Activated T-helper 2 cell treated with anti-CD3 and anti-CD28 coated beads, Interferon-gamma antibody, Interleukin-2, Interleukin-4, amounts not matched to agents 10 μg/mL and 5 μg/mL and 100 μg/mL, durations not matched to agents 14 hours and 24 hours and 36 hours (primary cell): ENCODE results near the gene GRAP. TPM values are rescaled to one million over a fixed set of nuclear protein-coding genes. Genes with fewer than 3 reads are reported as not detected.

ENCODE experiments used
- DNase-seq: peaks from one replicate; pipeline ENCODE4 v3.0.0; 2021; ENCODE audit warnings: low spot score
- H3K27ac Mint-ChIP-seq: one replicate; pipeline ENCODE4 v1.8.0; 2021; ENCODE audit warnings: mixed read lengths
- H3K27me3 Mint-ChIP-seq: one replicate; pipeline ENCODE4 v1.8.0; 2021; ENCODE audit warnings: low read depth, mixed read lengths
- H3K36me3 Mint-ChIP-seq: one replicate; pipeline ENCODE4 v1.8.0; 2021; ENCODE audit warnings: low read depth, mixed read lengths
- H3K4me1 Mint-ChIP-seq: one replicate; pipeline ENCODE4 v1.8.0; 2021; ENCODE audit warnings: low read depth, mixed read lengths
- H3K4me3 Mint-ChIP-seq: one replicate; pipeline ENCODE4 v1.8.0; 2021; ENCODE audit warnings: low read depth, mild to moderate bottlenecking, moderate library complexity, mixed read lengths
- H3K9me3 Mint-ChIP-seq: one replicate; pipeline ENCODE4 v1.8.0; 2021; ENCODE audit warnings: mixed read lengths
- intact Hi-C: fragments of 100-400 bp; cut with micrococcal nuclease; formaldehyde crosslinking; loops from one replicate; pipeline ENCODE4 v1.15.1; 2023
- total RNA-seq: library from RNA; stranded (reverse); gene quantifications from 2 replicates; pipeline ENCODE4 v1.2.3, GENCODE V29; 2022

Gene GRAP
- total RNA-seq, 1 donor from 2014 or later, result 10.9 TPM

- H3K4me1 Mint-ChIP-seq, result peaks cover 25% of the 10 kb centered on the region
Measured at GRCh38 chr17:19000531-19001325, 46.0 kb downstream of the GRAP start.

GRCh38 chr17:18999911-19000310 lies 46.8 kb downstream of the GRAP start:
- DNase-seq, result no peak
- peaks cover 40% of the 10 kb centered on the region for H3K36me3 Mint-ChIP-seq
- no peak overlapping the region for H3K4me3 Mint-ChIP-seq
- no peak overlapping the region for H3K27ac Mint-ChIP-seq
- peaks cover 10% of the 10 kb centered on the region for H3K9me3 Mint-ChIP-seq
- intact Hi-C loops, result no loop called here
- no peaks in the 10 kb centered on the region for H3K27me3 Mint-ChIP-seq
- H3K4me1 Mint-ChIP-seq, result peaks cover 24% of the 10 kb centered on the region

More at GRCh38 chr17:19000531-19001325, 46.0 kb downstream of the GRAP start:
- no peak for DNase-seq
- intact Hi-C loops, result no loop called here
- Mint-ChIP-seq H3K9me3 (peaks cover 3% of the 10 kb centered on the region), H3K36me3 (peaks cover 33% of the 10 kb centered on the region), H3K27me3 (no peaks in the 10 kb centered on the region), H3K27ac (no peak overlapping the region), H3K4me3 (no peak overlapping the region)

DNA sequence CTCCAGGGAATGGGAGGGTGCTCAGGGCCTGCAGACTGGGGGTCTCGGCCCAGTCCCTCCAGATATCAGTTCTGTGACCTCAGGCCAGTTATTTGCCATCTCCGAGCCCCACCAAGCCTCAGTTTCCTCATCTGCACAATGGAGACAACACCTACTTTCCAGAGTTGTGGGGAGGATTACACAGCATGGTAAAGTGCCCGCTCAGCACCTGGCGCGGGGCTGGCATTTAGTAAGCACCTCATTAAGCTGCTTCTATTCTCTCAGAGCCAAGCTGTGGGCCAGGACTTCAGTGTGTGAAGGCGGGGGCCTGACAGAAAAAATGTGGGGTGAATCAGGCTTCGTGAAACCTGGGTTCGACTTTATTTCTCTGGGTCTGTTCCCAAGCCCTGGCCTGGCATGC lies 47.4 kb downstream of the GRAP start:
- no peak overlapping the region for H3K4me3 Mint-ChIP-seq
- peaks cover 22% of the 10 kb centered on the region for H3K4me1 Mint-ChIP-seq
- H3K9me3 Mint-ChIP-seq, result peaks cover 12% of the 10 kb centered on the region
- H3K36me3 Mint-ChIP-seq, result peaks cover 42% of the 10 kb centered on the region
- H3K27ac Mint-ChIP-seq, result no peak overlapping the region
- no peaks in the 10 kb centered on the region for H3K27me3 Mint-ChIP-seq
- intact Hi-C loops, result no loop called here
- DNase-seq, result no peak

DNA sequence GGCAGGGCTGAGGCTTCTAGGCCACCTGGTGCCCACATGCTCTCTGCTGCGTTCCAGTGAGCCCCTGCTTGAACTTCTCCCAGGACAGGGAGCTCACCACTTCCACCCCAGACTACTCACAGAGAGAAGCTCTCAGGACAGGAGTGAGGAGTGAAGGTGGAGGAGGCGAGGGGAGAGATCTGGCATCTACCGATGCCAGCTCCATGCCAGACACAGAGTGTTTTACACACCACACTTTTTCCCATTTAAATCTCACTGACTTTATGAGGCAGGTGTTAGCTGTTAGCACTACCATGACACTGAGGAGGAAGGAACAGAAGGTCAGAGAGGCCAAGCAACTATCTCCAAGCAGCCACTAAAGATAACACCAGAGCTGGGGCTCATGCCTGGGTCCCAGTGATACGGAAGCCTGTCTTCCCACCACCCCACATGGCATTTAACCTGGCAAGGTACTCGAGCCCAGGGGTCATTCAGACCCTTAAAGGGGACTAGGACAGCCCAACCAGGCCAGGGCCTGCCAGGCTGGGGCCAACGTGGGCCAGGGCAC lies 49.0 kb downstream of the GRAP start:
- Mint-ChIP-seq H3K4me1 (peaks cover 25% of the 10 kb centered on the region), H3K4me3 (no peak overlapping the region), H3K27me3 (no peaks in the 10 kb centered on the region), H3K27ac (no peak overlapping the region), H3K9me3 (peaks cover 12% of the 10 kb centered on the region), H3K36me3 (peaks cover 47% of the 10 kb centered on the region)
- no peak for DNase-seq
- intact Hi-C loops, result no loop called here

DNA sequence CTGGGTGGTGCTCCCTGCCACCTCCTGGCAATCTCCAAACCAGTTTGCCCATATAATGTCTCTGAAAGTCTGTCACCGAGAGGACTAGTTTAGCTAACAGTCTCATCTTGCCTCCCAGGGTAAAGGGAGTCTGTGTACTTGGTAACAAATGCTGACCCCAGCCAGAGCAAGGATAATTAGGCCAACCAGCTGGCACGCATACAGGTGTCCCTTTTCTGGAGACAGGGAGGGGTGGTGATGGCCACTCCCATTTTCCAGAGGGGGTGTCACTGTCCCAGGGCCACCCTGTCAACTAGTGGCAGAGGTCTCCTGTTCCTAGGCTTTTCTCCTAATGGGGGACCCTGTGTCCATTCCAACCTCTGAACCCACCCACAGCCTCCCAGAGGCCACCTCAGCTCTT lies 50.3 kb downstream of the GRAP start:
- no peak overlapping the region for H3K27ac Mint-ChIP-seq
- H3K4me3 Mint-ChIP-seq, result no peak overlapping the region
- intact Hi-C loops, result no loop called here
- peaks cover 14% of the 10 kb centered on the region for H3K4me1 Mint-ChIP-seq
- peaks cover 12% of the 10 kb centered on the region for H3K9me3 Mint-ChIP-seq
- peaks cover 38% of the 10 kb centered on the region for H3K36me3 Mint-ChIP-seq
- no peak for DNase-seq
- H3K27me3 Mint-ChIP-seq, result no peaks in the 10 kb centered on the region

GRCh38 chr17:18995220-18995619 lies 51.5 kb downstream of the GRAP start:
- Mint-ChIP-seq H3K27me3 (no peaks in the 10 kb centered on the region), H3K4me1 (peaks cover 9% of the 10 kb centered on the region), H3K27ac (no peak overlapping the region), H3K36me3 (peaks cover 35% of the 10 kb centered on the region), H3K9me3 (peaks cover 12% of the 10 kb centered on the region), H3K4me3 (no peak overlapping the region)
- no peak for DNase-seq
- intact Hi-C loops, result no loop called here

- no peak for DNase-seq
- peaks cover 9% of the 10 kb centered on the region for H3K4me1 Mint-ChIP-seq
- H3K27me3 Mint-ChIP-seq, result no peaks in the 10 kb centered on the region
- H3K9me3 Mint-ChIP-seq, result peaks cover 12% of the 10 kb centered on the region
- H3K4me3 Mint-ChIP-seq, result no peak overlapping the region
- H3K27ac Mint-ChIP-seq, result no peak overlapping the region
- intact Hi-C loops, result no loop called here
- peaks cover 35% of the 10 kb centered on the region for H3K36me3 Mint-ChIP-seq
Measured at GRCh38 chr17:18994631-18995030, 52.1 kb downstream of the GRAP start.

DNA sequence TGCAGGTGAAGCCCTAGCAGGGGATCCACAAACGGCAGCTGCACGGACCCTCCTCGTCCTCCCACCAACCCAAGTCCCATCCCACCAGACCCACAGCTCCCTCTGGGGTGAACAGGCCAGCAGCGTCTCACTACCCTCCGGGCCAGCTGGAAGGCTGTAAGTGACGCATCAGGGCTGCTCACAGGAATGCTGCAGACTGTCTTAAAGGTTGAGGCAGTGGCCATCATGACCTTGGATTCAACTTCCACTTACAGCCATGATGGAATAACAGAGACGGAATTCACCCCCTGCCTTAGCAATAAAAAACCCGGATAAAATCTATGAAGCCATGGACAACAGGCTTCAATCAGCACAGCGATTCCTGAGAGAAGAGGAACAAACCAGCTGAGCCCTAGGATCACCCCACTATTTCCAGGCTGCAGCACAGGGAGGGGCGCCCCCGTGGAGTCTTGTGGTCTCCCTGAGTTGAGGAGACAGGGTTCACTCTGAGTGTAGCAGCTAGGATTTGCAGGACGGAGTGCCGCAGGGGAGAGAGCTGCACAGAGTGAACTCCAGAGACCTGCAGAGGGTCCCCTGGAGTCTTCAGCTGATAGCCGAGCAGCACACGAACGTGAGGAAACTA lies 52.7 kb downstream of the GRAP start:
- H3K27ac Mint-ChIP-seq, result no peak overlapping the region
- peaks cover 35% of the 10 kb centered on the region for H3K36me3 Mint-ChIP-seq
- H3K27me3 Mint-ChIP-seq, result no peaks in the 10 kb centered on the region
- H3K4me3 Mint-ChIP-seq, result no peak overlapping the region
- intact Hi-C loops, result no loop called here
- peaks cover 12% of the 10 kb centered on the region for H3K9me3 Mint-ChIP-seq
- peaks cover 9% of the 10 kb centered on the region for H3K4me1 Mint-ChIP-seq
- DNase-seq, result no peak

DNA sequence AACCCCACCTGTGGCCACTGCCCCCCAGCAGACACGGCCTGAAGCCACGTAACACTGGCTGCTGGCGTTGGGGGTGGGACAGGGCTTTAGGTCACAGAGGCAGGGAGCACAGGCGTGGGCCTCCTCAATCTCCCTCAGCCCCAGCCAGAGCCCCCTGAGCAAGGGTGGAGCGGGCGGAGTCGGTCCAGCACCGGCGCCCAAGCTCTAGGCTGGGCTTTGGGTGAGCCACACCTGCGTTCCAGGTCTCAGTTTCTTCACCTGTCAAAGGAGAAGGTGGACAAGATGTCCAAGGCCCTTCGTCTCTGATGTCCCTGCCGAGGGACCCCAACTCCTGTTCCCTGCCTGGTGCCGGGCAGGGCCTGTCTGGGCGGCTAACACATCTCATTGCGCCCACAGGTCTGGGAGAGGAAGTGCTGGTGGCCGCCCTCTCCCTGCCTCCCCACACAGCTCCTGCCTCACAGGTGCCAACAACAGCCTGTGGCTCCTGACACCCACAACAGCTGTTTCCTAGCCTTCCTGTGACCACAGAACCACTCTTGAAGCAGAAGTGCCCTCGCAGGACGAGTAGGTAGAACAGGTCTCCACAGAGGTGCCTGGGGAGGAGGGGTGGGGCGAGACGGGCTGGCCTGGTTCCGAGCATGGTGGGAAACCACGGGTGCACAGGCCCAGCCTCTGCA lies 54.2 kb downstream of the GRAP start:
- Mint-ChIP-seq H3K4me3 (no peak overlapping the region), H3K9me3 (peaks cover 12% of the 10 kb centered on the region), H3K27me3 (no peaks in the 10 kb centered on the region), H3K27ac (no peak overlapping the region), H3K36me3 (peaks cover 36% of the 10 kb centered on the region), H3K4me1 (peaks cover 9% of the 10 kb centered on the region)
- intact Hi-C loops, result no loop called here
- no peak for DNase-seq

GRCh38 chr17:18991531-18992315 lies 55.0 kb downstream of the GRAP start:
- H3K36me3 Mint-ChIP-seq, result peaks cover 32% of the 10 kb centered on the region
- intact Hi-C loops, result no loop called here
- H3K27me3 Mint-ChIP-seq, result no peaks in the 10 kb centered on the region
- peaks cover 12% of the 10 kb centered on the region for H3K4me1 Mint-ChIP-seq
- no peak overlapping the region for H3K27ac Mint-ChIP-seq
- H3K4me3 Mint-ChIP-seq, result no peak overlapping the region
- peaks cover 12% of the 10 kb centered on the region for H3K9me3 Mint-ChIP-seq
- no peak for DNase-seq

GRCh38 chr17:18990331-18990730 lies 56.4 kb downstream of the GRAP start:
- no peak overlapping the region for H3K27ac Mint-ChIP-seq
- peaks cover 20% of the 10 kb centered on the region for H3K36me3 Mint-ChIP-seq
- intact Hi-C loops, result no loop called here
- H3K9me3 Mint-ChIP-seq, result peaks cover 7% of the 10 kb centered on the region
- no peaks in the 10 kb centered on the region for H3K27me3 Mint-ChIP-seq
- DNase-seq, result no peak
- H3K4me3 Mint-ChIP-seq, result no peak overlapping the region
- H3K4me1 Mint-ChIP-seq, result peaks cover 12% of the 10 kb centered on the region

DNA sequence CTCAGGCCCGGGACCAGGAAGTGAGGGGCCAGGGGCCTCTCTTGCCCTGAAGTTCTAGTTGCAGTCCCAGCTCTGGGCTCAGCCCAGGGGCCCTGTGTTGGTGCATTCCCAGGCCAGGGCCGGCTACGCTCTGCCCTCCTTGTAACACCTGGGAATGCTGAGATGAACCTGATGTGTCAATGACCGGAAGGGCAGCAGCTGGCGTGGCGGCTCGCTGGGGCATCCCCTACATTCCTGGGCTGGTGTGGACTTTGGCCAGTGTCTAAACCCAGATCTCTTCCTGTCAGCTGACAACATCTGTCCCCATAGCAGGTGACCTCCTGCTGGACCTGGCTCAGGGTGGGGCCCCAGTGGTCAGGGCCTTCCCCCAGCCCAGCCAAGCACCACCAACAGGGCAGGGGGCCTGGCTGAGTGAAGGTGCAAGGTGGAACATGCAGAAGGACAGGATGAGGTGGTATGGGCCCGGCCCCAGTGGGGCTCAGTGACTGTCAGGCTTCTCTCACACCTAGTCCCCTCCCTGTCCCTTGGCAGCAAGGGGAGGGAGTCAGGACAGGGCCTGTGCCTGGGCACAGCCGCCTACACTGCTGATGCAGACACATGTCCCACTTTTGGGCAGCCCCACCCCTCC lies 58.1 kb downstream of the GRAP start:
- no peaks in the 10 kb centered on the region for H3K27me3 Mint-ChIP-seq
- no peaks in the 10 kb centered on the region for H3K9me3 Mint-ChIP-seq
- intact Hi-C loops, result no loop called here
- H3K4me3 Mint-ChIP-seq, result no peak overlapping the region
- peaks cover 10% of the 10 kb centered on the region for H3K4me1 Mint-ChIP-seq
- no peak overlapping the region for H3K27ac Mint-ChIP-seq
- DNase-seq, result no peak
- H3K36me3 Mint-ChIP-seq, result peaks cover 6% of the 10 kb centered on the region
